ENCODE measurements around the gene SLC5A10.

The SLC5A10 gene

GRCh38 chr17:18992454-18993130 is 40.6 kb downstream of the SLC5A10 start:
- peaks cover 24% of the 10 kb centered on the region for H3K4me1 ChIP-seq (ENCODE audit: low read length)
- DNase-seq, result peak; percentile 91

GRCh38 chr17:18993905-18994526 is 42.1 kb downstream of the SLC5A10 start:
- DNase-seq, result no peak
- no peak overlapping the region for H3K9ac ChIP-seq (ENCODE audit: low read length)
- H3K27me3 ChIP-seq (replicated peaks; ENCODE audit: insufficient read depth, low read length), result no peaks in the 10 kb centered on the region
- peaks cover 58% of the 10 kb centered on the region for H3K79me2 ChIP-seq (ENCODE audit: low read length)
- no peaks in the 10 kb centered on the region for H3K9me2 ChIP-seq (replicated peaks; ENCODE audit: insufficient read depth, low read length)
- H3K4me1 ChIP-seq (ENCODE audit: low read length), result peaks cover 24% of the 10 kb centered on the region
- H3K36me3 ChIP-seq (replicated peaks; ENCODE audit: insufficient read depth, low read length), result no peaks in the 10 kb centered on the region
- no peaks in the 10 kb centered on the region for H4K20me1 ChIP-seq (ENCODE audit: insufficient read depth, low read length)
- H2AFZ ChIP-seq (ENCODE audit: low read length), result no peak overlapping the region
- peak overlapping the region; percentile 82 for H3K4me2 ChIP-seq (ENCODE audit: low read depth, low read length)
- H3K27ac ChIP-seq (ENCODE audit: low read length), result peak overlapping the region; percentile 51; the same call in 1 of the 2 replicates
- H3K4me3 ChIP-seq (ENCODE audit: low read length), result no peak overlapping the region
- H3K9me3 ChIP-seq (replicated peaks; ENCODE audit: insufficient read depth, low read length), result no peaks in the 10 kb centered on the region
- peaks cover 8% of the 10 kb centered on the region; the same call in 1 of the 2 replicates for H3F3A ChIP-seq (ENCODE audit: insufficient read depth, low read length)
- TF ChIP-seq EZH2phosphoT487 (IDR thresholded peaks at IDR 0.05; ENCODE audit: low read length) (no peak), EZH2 (optimal IDR thresholded peaks at IDR 0.05; ENCODE audit: low read depth, low read length) (no peak), CTCF (IDR thresholded peaks at IDR 0.05; ENCODE audit: low read length) (no peak)

More at GRCh38 chr17:18992454-18993130, 40.6 kb downstream of the SLC5A10 start:
- Histone ChIP-seq H2AFZ (ENCODE audit: low read length) (no peak overlapping the region), H3K27ac (ENCODE audit: low read length) (peak overlapping the region; percentile 51; the same call in 1 of the 2 replicates), H3K4me2 (ENCODE audit: low read depth, low read length) (peak overlapping the region; percentile 82), H3K9me3 (replicated peaks; ENCODE audit: insufficient read depth, low read length) (no peaks in the 10 kb centered on the region), H3K9ac (ENCODE audit: low read length) (no peak overlapping the region), H3K27me3 (replicated peaks; ENCODE audit: insufficient read depth, low read length) (no peaks in the 10 kb centered on the region), H3K79me2 (ENCODE audit: low read length) (peaks cover 58% of the 10 kb centered on the region), H3K9me2 (replicated peaks; ENCODE audit: insufficient read depth, low read length) (no peaks in the 10 kb centered on the region), H3K4me3 (ENCODE audit: low read length) (peak overlapping the region; percentile 26; the same call in 1 of the 2 replicates), H3F3A (ENCODE audit: insufficient read depth, low read length) (peaks cover 8% of the 10 kb centered on the region; the same call in 1 of the 2 replicates), H3K36me3 (replicated peaks; ENCODE audit: insufficient read depth, low read length) (no peaks in the 10 kb centered on the region), H4K20me1 (ENCODE audit: insufficient read depth, low read length) (no peaks in the 10 kb centered on the region)
- TF ChIP-seq EZH2 (optimal IDR thresholded peaks at IDR 0.05; ENCODE audit: low read depth, low read length), result no peak
- TF ChIP-seq EZH2phosphoT487 (IDR thresholded peaks at IDR 0.05; ENCODE audit: low read length), result no peak
- TF ChIP-seq CTCF (IDR thresholded peaks at IDR 0.05; ENCODE audit: low read length), result no peak

- no peak overlapping the region for H2AFZ ChIP-seq (ENCODE audit: low read length)
- H3K9me3 ChIP-seq (replicated peaks; ENCODE audit: insufficient read depth, low read length), result no peaks in the 10 kb centered on the region
- no peak overlapping the region for H3K4me3 ChIP-seq (ENCODE audit: low read length)
- H3K4me1 ChIP-seq (ENCODE audit: low read length), result peaks cover 24% of the 10 kb centered on the region
- H3K4me2 ChIP-seq (ENCODE audit: low read depth, low read length), result no peak overlapping the region
- H3K27ac ChIP-seq (ENCODE audit: low read length), result no peak overlapping the region
- peaks cover 58% of the 10 kb centered on the region for H3K79me2 ChIP-seq (ENCODE audit: low read length)
- H3K9me2 ChIP-seq (replicated peaks; ENCODE audit: insufficient read depth, low read length), result no peaks in the 10 kb centered on the region
- no peaks in the 10 kb centered on the region for H4K20me1 ChIP-seq (ENCODE audit: insufficient read depth, low read length)
- H3F3A ChIP-seq (ENCODE audit: insufficient read depth, low read length), result peaks cover 8% of the 10 kb centered on the region; the same call in 1 of the 2 replicates
- H3K36me3 ChIP-seq (replicated peaks; ENCODE audit: insufficient read depth, low read length), result no peaks in the 10 kb centered on the region
- no peak for TF ChIP-seq EZH2phosphoT487 (IDR thresholded peaks at IDR 0.05; ENCODE audit: low read length)
- TF ChIP-seq EZH2 (optimal IDR thresholded peaks at IDR 0.05; ENCODE audit: low read depth, low read length), result no peak
- no peaks in the 10 kb centered on the region for H3K27me3 ChIP-seq (replicated peaks; ENCODE audit: insufficient read depth, low read length)
- DNase-seq, result no peak
- H3K9ac ChIP-seq (ENCODE audit: low read length), result no peak overlapping the region
Observed at GRCh38 chr17:18994631-18995030, 42.7 kb downstream of the SLC5A10 start.
